CD4-positive, alpha-beta T cell treated with Interleukin-15 for 4 hours (primary cell): ENCODE data around the gene APBA2.

Source experiments
- DNase-seq: peaks from one replicate; pipeline ENCODE4 v3.0.0-alpha.2; 2020; ENCODE audit warnings: low spot score

Gene APBA2

DNA sequence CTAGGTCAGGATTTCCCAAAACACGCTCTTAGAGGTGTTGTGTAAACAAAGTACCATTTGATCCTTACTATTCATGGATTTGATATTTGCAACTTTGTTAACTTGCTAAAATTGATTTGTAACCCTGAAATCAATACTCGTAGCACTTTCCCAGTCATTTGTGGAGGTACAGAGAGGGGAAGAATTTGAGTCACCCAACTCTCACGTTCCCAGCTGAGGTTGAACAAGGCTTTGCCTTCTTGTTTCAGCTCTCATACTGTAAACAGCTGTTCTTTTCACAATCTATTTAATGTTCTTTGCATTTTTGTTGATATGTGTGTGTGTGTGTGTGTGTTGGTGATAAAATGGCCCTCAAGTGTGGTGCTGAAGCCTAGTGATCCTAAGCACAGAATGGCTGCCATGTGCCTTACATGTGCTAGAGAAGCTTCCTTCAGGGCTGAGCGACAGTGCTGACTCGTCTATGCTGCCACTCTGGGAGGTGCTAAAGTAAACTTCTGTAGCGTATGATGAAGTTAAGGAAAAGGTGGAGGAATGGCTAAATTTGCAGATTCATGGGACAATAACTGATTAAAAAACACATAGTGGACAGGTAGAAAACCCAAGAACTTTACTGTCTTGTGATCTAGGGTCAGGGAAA, 173.2 kb downstream of the APBA2 start:
- no peak for DNase-seq

GRCh38 chr15:29059871-29060640, 174.3 kb downstream of the APBA2 start:
- DNase-seq: no peak

DNA sequence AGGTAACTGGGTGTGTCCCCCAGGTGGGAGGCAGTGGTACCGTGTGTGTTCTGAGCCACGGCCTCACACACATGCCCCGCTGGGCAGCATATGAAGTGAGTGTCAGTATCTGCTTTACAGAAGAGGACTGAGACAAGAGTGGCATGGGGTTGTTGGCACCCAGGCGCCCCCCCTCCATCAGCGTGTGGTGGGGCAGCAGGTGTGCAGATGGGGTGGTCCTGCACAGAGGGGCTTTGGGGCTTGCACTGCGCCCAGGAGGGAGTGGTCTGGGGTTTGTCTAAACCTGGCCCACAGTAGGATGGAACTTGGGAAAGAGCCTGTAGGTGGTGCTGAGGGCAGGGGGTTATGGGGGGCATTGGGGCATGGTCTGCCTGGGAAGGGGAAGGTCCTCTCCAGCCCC, 176.0 kb downstream of the APBA2 start:
- DNase-seq: no peak

GRCh38 chr15:29062179-29062591, 176.4 kb downstream of the APBA2 start:
- no peak for DNase-seq

DNA sequence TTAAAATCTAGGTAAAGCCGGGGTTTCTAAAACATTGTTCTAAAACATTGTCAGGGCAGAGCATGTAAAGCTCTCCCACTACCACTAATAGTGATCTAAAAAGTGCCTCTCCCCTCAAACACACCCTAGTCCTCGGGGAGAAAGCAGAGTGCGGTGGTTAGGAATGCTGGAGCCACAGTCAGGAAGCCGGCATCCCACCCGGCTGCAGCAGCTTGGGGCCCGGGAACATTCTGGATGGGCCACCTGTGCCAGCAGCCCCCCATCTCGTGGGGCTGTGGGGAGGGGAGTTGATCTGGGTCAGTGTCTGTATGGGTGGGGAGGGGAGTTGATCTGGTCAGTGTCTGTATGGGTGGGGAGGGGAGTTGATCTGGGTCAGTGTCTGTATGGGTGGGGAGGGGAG, 176.9 kb downstream of the APBA2 start:
- no peak for DNase-seq

- no peak for DNase-seq
Observed at GRCh38 chr15:29063646-29064045, 177.9 kb downstream of the APBA2 start.

DNA sequence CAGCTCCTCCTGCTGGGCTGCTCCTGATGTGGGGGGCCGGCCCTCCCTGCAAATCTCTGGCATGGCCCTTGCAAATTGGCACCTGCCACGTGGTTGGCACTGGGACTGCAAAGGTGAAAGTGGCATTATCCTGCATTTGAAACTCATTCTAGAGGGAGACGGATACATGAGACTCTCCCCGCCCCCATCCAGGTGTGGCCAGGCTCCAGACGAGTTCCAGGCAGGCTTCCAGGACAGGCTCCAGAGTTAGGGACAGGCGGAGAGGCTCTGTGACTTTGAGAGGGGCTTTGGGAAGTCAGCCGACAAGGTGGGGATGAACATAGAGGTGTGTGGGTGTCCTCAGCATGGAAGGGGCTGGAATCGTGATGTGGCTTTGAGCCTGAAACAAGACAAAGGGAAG, 178.5 kb downstream of the APBA2 start:
- DNase-seq: no peak

GRCh38 chr15:29064731-29065130, 179.0 kb downstream of the APBA2 start:
- no peak for DNase-seq

GRCh38 chr15:29065571-29065970, 179.8 kb downstream of the APBA2 start:
- no peak for DNase-seq

- no peak for DNase-seq
Observed at GRCh38 chr15:29066310-29066709, 180.5 kb downstream of the APBA2 start.

GRCh38 chr15:29066838-29067237, 181.1 kb downstream of the APBA2 start:
- DNase-seq: no peak

DNA sequence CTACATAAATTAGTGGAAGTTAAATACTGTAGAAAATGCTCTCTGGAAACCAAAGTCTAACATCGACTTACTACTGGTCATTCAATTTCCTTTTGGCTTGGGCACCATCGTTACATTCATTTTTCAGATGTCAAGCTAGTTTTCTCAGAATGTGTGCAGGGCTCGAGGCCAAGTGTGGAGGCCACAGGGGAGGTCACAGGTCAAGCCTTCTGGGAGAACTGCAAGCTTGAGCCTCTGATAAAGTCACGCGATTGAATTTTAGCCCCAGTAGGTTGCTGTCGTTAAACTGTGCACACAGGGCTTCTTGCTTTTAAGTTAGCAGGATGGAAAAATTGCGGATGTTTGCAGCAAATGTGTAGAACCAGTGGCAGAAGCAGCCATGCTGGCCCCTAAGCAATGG, 182.2 kb downstream of the APBA2 start:
- no peak for DNase-seq

DNA sequence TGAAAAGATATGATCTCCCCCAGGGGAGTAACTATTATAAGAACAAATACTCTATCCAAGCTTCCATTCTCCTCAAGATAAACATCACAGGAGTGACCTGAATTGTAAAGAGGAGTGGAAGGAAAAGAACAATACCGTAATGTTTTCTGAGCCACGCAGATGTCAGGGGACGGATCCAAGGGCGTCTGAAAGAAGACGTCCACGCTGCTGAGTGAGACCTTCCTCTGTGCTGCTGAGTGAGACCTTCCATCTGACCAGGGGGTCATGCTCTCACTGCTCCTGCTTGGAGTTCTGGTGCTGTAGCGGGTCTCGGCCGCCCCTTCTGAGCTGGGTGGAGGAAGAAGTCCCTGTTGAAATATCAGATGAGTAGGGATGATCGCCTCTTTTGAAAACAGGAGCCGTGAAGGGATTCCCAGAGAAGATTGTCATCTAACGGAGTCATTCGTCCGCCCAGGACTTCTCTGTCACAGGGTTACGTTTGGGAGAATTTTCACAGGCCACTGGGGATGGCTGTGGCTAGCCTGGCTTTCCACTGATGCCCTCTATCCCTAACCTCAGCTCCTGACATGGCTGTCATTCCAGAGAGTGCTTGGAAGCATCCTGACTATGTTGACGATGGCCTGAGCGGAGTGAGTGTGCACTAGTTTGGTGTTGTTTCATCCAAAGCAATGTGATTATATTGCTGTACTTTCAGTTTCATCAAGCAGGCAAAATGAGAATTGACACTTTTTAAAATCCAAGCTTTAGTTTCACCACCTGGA, 184.9 kb downstream of the APBA2 start:
- no peak for DNase-seq

DNA sequence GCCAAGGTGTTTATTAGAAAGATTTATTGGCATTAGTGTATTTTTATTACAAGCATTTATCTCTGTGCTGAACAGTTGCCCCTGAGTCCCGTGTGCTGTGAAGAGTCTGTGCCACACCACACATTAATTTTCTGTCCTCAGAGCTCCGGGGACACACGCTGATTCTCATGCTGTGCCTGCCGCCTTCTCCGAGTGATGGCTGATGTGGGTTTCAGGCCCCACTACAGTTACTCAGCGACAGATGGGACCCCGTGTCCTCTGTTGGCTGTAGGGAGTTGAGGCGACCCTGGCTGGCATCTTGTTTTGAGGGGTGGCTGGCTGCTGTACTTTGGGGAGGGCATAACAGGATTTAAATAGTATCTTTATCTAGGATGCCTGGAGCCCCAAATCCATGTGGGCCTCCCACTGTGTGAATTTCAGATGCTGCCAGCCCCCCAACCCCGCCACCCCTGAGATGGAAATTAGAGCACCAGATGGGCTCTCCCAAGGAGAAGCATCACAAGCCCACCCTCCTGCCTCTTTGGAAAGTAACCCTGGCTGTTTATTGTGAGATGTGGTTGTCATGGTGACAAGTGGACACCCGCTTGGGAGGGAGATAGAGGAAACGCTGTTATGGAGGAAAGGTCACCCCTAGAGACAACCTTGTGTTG, 185.6 kb downstream of the APBA2 start:
- no peak for DNase-seq

DNA sequence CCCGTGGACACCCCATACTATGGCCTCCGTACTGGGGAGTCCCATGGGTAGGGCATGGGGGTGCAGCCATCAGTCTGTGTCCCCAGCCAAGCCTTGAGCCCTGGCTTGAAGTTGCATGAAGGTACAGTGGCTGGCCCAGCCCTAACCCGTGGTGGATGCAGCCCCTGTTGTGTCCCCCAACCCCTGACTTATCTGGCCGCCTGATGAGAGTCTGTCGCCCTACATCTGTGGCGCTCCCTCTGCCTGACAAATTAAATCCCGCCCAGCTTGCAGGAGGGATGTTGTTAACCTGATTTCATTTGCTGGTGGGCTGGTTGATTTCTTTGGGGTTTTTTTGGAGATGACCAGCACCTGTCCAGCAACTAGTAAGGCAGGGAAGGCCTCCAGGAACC, 186.1 kb downstream of the APBA2 start:
- no peak for DNase-seq

DNA sequence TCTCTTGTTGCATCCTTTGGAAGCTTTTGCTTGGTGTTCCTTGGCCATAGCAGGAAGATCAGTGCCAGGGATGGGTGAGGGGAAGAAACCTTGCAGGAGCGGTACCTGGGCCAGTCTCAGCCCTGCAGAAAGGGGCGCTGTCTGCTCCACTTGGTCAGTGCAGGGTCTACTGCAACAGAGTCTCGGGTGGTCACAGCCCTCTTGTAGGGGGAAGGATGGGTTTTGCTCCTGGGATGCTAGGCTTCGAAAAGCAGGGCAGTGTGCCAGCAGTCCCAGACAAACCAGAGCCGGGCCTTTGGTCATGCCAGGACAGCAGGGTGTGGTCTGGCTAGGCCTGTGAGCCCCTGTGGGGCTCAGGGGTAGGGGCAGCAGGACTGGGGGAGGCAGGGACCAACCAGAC, 186.7 kb downstream of the APBA2 start:
- no peak for DNase-seq

DNA sequence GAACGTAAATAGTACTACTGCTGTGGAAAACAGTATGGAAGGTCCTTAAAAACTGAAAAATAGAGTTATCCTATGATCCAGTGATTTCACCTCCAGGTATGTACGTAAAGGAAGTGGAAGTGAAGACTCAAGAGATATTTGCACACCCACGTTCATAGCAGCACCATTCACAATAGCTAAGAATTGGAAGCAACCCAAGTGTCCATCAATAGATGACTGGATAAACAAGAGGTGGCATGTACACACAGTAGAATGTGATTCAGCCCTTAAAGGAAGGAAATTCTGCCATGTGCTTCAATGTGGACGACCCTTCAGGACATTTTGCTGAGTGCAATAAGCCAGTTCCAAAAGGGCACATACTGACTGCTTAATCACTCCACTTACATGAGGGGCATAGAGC, 188.3 kb downstream of the APBA2 start:
- DNase-seq: no peak

DNA sequence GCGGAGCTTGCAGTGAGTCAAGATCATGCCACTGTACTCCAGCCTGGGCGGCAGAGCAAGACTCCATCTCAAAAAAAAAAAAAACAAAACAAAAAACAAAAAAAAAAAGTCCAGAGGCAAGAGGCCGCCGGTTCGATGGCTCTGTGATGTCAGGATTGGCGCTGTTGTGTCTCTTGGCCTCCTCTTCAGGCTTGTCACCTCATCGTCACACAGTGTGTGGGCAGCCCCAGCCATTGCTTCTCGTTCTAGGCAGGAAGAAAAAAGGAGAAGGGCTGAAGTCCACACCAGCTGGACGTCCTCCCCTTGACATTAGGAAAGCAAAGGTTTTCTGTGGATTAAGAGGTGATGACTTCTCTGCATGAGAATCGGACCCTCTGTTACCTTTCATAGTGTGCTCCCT, 192.8 kb downstream of the APBA2 start:
- DNase-seq: no peak

DNA sequence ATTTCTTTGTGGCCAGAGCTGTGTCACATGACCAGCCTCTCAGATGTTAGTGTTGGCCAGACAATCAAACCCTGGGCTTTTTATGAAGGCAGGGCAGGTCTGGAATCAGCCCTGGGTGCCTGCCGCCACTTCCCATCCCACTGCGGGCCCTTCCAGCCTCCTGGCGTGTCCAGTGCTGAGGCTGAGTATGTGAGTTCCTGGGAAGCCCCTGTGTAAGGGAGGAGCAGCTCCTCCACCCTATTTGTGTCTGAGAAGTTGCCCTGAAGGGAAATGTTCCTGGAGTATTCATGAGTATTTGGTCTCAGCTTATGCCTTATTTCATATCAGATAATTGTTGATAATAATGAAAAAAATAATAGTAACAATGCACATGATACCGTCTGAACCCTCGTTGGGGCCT, 193.7 kb downstream of the APBA2 start:
- DNase-seq: no peak

DNA sequence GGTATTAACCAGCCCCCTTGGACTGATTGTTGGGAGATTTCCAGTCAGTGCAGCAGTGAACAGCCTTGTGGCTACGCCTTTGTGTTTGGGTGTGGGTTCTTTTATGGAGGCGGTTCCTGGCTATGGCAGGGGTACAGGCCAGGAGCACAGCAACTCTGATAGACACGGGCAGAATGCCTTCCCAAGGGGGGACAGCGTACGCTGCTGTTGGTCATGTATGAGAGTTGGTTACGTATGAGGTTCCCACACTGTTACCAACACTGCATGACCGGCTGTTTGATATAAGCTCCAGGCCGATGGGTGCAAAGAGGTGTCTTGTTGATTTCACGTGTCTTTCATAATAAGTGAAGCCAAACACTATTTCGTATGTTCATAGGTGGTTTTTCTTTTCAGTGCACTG, 196.0 kb downstream of the APBA2 start:
- DNase-seq: no peak

GRCh38 chr15:29083161-29083560, 197.4 kb downstream of the APBA2 start:
- DNase-seq: no peak

- no peak for DNase-seq
Observed at GRCh38 chr15:29083858-29084257, 198.1 kb downstream of the APBA2 start.

- DNase-seq: no peak
Observed at GRCh38 chr15:29086001-29086400, 200.2 kb downstream of the APBA2 start.
